ENCODE data around the gene LRATD1. TPM values are rescaled to one million over a fixed set of nuclear protein-coding genes. Genes with fewer than 3 reads are reported as not detected.

LRATD1 gene
- total and polyA plus RNA-seq, 10 of the 15 experiments (the other 5 are each of a cell fraction or from before 2014, with no cell fraction given) = 0.02 TPM; not detected in 9

DNA sequence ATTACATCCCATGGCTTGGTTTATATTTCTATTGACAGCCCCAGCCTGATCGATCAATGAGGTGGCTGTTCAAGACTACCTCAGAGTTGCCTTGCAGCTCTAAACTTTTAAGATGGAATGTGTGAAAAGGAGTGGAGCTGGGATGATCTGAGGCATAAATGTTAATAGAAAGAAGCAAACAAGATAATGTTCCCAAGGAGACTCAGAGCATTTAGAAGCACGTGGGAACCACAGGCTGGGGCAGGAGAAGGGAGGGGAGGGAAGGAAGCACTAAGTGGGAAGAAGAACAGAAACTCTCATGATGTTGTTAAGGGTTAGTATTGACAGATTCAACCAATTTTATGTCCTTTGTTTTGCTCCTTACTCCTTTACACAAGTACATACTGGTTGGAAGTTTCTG is 28.8 kb upstream of the LRATD1 start:
- BruUV-seq (replicated peaks) = no TSS peak
- intact Hi-C loops (cut with micrococcal nuclease; ENCODE audit: unreplicated experiment) = no loop called here
- ChIA-PET POLR2A (no interaction called here), CTCF (interaction anchor here (0.9 kb wide), 1 partner anchor 24 kb away, joined by 3 read pairs; no protein-coding TSS in a partner anchor), SMC1A (ENCODE audit: uncharacterized antibody, unreplicated experiment) (interaction anchor here (1.0 kb wide), 1 partner anchor 84 kb away, joined by 3 read pairs; no protein-coding TSS in a partner anchor), RAD21 (ENCODE audit: unreplicated experiment) (no interaction called here)
- Histone ChIP-seq H3K9ac (ENCODE audit: control insufficient read depth, insufficient read depth, low read length) (no peak overlapping the region), H2AFZ (ENCODE audit: control insufficient read depth, low read depth, low read length) (no peak overlapping the region), H3K79me2 (ENCODE audit: control insufficient read depth, insufficient read depth, low read length) (no peaks in the 10 kb centered on the region), H3K9me3 (replicated peaks; ENCODE audit: control insufficient read depth, insufficient read depth, low read length) (no peaks in the 10 kb centered on the region), H3K36me3 (ENCODE audit: control insufficient read depth in 2 of 2, insufficient read depth in 2 of 2, low read length in 1 of 2) (no peaks in the 10 kb centered on the region), H3K27ac (ENCODE audit: control insufficient read depth, insufficient read depth) (no peak overlapping the region), H3K27me3 (replicated peaks in 1 of 2; ENCODE audit: control insufficient read depth in 2 of 2, insufficient read depth in 2 of 2, low read length in 1 of 2) (no peaks in the 10 kb centered on the region), H3K4me2 (ENCODE audit: control insufficient read depth, insufficient read depth) (no peak overlapping the region), H4K20me1 (ENCODE audit: control insufficient read depth, insufficient read depth) (no peaks in the 10 kb centered on the region), H3K4me3 (no peak overlapping the region), H3K4me1 (ENCODE audit: control insufficient read depth, insufficient read depth, low read length) (no peaks in the 10 kb centered on the region)
- FAIRE-seq (no peak), ATAC-seq (no peak), DNase-seq (ENCODE audit: low read depth, low spot score) (no peak)
- no peak for TF ChIP-seq SRF (IDR thresholded peaks at IDR 0.05; ENCODE audit: low read depth in 2 of 2, low read length in 2 of 2)
- no peak for TF ChIP-seq TCF12 (IDR thresholded peaks at IDR 0.05; ENCODE audit: low read depth, low read length)
- no peak for TF ChIP-seq POLR2AphosphoS5 (IDR thresholded peaks at IDR 0.05; ENCODE audit: low read length)
- no peak for TF ChIP-seq MEF2A (IDR thresholded peaks at IDR 0.05; ENCODE audit: insufficient read depth, low read depth, low read length)
- no peak for TF ChIP-seq SPI1 (IDR thresholded peaks at IDR 0.05; ENCODE audit: borderline replicate concordance, insufficient read depth, low read depth, low read length)
- WGBS (ENCODE audit: insufficient coverage, insufficient replicate concordance, low lambda C conversion rate, missing lambda C conversion rate) = 33% methylated on average over 2 of the region's 2 CpGs
- in situ Hi-C loops (cut with MboI) = no loop called here

GRCh38 chr2:14608245-14608644 is 24.3 kb upstream of the LRATD1 start:
- TF ChIP-seq ATF7 (IDR thresholded peaks at IDR 0.05; ENCODE audit: low read depth) (0 out of 2 replicates have a peak, but pooled peaks have one; percentile 17), IKZF2 (IDR thresholded peaks at IDR 0.05) (peak; percentile 40 to 53; a peak in 2 of 4 replicates), YY1 (IDR thresholded peaks at IDR 0.05; ENCODE audit: low read depth, low read length) (no peak), MTA2 (IDR thresholded peaks at IDR 0.05; ENCODE audit: low read depth) (peak; percentile 35; the same call in 1 of the 2 replicates), IKZF1 (conservative IDR thresholded peaks at IDR 0.05) (peak; percentile 41), CEBPZ (IDR thresholded peaks at IDR 0.05; ENCODE audit: low read depth, low read length) (no peak)
- TF ChIP-seq, protein P1, sequence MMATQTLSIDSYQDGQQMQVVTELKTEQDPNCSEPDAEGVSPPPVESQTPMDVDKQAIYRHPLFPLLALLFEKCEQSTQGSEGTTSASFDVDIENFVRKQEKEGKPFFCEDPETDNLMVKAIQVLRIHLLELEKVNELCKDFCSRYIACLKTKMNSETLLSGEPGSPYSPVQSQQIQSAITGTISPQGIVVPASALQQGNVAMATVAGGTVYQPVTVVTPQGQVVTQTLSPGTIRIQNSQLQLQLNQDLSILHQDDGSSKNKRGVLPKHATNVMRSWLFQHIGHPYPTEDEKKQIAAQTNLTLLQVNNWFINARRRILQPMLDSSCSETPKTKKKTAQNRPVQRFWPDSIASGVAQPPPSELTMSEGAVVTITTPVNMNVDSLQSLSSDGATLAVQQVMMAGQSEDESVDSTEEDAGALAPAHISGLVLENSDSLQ (IDR thresholded peaks at IDR 0.05) = peak; percentile 81
- TF ChIP-seq, protein P2, sequence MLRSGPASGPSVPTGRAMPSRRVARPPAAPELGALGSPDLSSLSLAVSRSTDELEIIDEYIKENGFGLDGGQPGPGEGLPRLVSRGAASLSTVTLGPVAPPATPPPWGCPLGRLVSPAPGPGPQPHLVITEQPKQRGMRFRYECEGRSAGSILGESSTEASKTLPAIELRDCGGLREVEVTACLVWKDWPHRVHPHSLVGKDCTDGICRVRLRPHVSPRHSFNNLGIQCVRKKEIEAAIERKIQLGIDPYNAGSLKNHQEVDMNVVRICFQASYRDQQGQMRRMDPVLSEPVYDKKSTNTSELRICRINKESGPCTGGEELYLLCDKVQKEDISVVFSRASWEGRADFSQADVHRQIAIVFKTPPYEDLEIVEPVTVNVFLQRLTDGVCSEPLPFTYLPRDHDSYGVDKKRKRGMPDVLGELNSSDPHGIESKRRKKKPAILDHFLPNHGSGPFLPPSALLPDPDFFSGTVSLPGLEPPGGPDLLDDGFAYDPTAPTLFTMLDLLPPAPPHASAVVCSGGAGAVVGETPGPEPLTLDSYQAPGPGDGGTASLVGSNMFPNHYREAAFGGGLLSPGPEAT (IDR thresholded peaks at IDR 0.05; ENCODE audit: low read depth) = peak; percentile 42; the same call in 1 of the 2 replicates
- FAIRE-seq (no peak), ATAC-seq (peak; percentile 85), DNase-seq (ENCODE audit: low read depth, low spot score) (no peak)
- SMC1A ChIA-PET (ENCODE audit: uncharacterized antibody, unreplicated experiment) = interaction anchor here (1.2 kb wide), 1 partner anchor 9 kb away, joined by 3 read pairs; no protein-coding TSS in a partner anchor
- in situ Hi-C loops (cut with MboI) (no loop called here), intact Hi-C loops (cut with micrococcal nuclease; ENCODE audit: unreplicated experiment) (no loop called here)
- Histone ChIP-seq H2AFZ (ENCODE audit: control insufficient read depth, low read depth, low read length) (no peak overlapping the region), H3K9ac (ENCODE audit: control insufficient read depth, insufficient read depth, low read length) (no peak overlapping the region), H3K79me2 (ENCODE audit: control insufficient read depth, insufficient read depth, low read length) (no peaks in the 10 kb centered on the region), H3K4me2 (ENCODE audit: control insufficient read depth, insufficient read depth) (no peak overlapping the region), H3K36me3 (ENCODE audit: control insufficient read depth in 2 of 2, insufficient read depth in 2 of 2, low read length in 1 of 2) (no peaks in the 10 kb centered on the region), H3K27me3 (replicated peaks in 1 of 2; ENCODE audit: control insufficient read depth in 2 of 2, insufficient read depth in 2 of 2, low read length in 1 of 2) (no peaks in the 10 kb centered on the region), H3K4me3 (no peak overlapping the region), H3K4me1 (ENCODE audit: control insufficient read depth, insufficient read depth, low read length) (no peaks in the 10 kb centered on the region), H3K9me3 (replicated peaks; ENCODE audit: control insufficient read depth, insufficient read depth, low read length) (no peaks in the 10 kb centered on the region), H3K27ac (ENCODE audit: control insufficient read depth, insufficient read depth) (no peak overlapping the region), H4K20me1 (ENCODE audit: control insufficient read depth, insufficient read depth) (no peaks in the 10 kb centered on the region)
- RAD21 ChIA-PET (ENCODE audit: unreplicated experiment) = no interaction called here
- POLR2A ChIA-PET = no interaction called here
- CTCF ChIA-PET = no interaction called here
- 0% methylated on average over 2 of the region's 2 CpGs for WGBS (ENCODE audit: insufficient coverage, insufficient replicate concordance, low lambda C conversion rate, missing lambda C conversion rate)
- BruUV-seq (replicated peaks) = no TSS peak
